Stimulated activated effector memory CD8-positive, alpha-beta T cell treated with anti-CD3 and anti-CD28 coated beads, Interleukin-12 subunit alpha, Interleukin-12 subunit beta, amount 100 ng/mL, for 72 hours (primary cell): ENCODE results near the gene IREB2.
A peak's percentile ranks its signal among the peaks of the same experiment; 100 is the strongest.
"Not testable (repeated sequence)": the region's sequence is repeated elsewhere in the genome, so short reads cannot be mapped to it uniquely, and the experiment has no call there.

ENCODE experiments used
- ATAC-seq: fragments of 150-1000 bp; cut with Tn5 transposase; 2 replicates; pipeline ENCODE4 v1.10.0; 2021
- DNase-seq, 2 donors: peaks; one replicate each; pipeline ENCODE4 v3.0.0; 2021 to 2022; ENCODE audit warnings: low spot score in 2 of 2
- H3K27ac Mint-ChIP-seq: one replicate; pipeline ENCODE4 v1.8.0; 2022; ENCODE audit warnings: mild to moderate bottlenecking, mixed read lengths
- H3K36me3 Mint-ChIP-seq: one replicate; pipeline ENCODE4 v1.8.0; 2022; ENCODE audit warnings: mild to moderate bottlenecking, mixed read lengths
- H3K4me1 Mint-ChIP-seq: one replicate; pipeline ENCODE4 v1.8.0; 2022; ENCODE audit warnings: mixed read lengths
- H3K4me3 Mint-ChIP-seq: one replicate; pipeline ENCODE4 v1.8.0; 2022; ENCODE audit warnings: mild to moderate bottlenecking, mixed read lengths
- H3K9me3 Mint-ChIP-seq: one replicate; pipeline ENCODE4 v1.8.0; 2022; ENCODE audit warnings: mixed read lengths

IREB2 gene

DNA sequence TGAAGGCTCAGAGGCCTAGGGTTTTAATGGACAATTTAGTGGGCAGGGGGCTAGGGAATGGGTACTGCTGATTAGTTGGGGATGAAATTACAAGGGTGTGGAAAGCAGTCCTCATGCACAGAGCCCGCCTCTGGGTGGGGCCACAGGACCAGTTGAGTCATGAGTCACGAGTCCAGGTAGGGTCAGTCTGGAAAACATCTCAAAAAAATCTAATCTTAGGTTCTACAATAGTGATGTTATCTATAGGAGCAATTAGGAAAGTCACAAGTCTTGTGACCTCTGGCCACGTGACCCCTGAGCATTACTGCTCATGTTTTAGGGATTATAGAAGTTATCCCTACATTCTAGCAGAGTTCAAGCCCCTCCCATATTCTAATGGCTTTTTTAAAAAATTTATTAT lies 18.6 kb upstream of the IREB2 start:
- peaks cover 5% of the 10 kb centered on the region for H3K36me3 Mint-ChIP-seq
- ATAC-seq (no peak), DNase-seq (no peak)
- no peak overlapping the region for H3K27ac Mint-ChIP-seq
- H3K4me1 Mint-ChIP-seq: no peaks in the 10 kb centered on the region
- no peak overlapping the region for H3K4me3 Mint-ChIP-seq
- H3K9me3 Mint-ChIP-seq: no peaks in the 10 kb centered on the region

DNA sequence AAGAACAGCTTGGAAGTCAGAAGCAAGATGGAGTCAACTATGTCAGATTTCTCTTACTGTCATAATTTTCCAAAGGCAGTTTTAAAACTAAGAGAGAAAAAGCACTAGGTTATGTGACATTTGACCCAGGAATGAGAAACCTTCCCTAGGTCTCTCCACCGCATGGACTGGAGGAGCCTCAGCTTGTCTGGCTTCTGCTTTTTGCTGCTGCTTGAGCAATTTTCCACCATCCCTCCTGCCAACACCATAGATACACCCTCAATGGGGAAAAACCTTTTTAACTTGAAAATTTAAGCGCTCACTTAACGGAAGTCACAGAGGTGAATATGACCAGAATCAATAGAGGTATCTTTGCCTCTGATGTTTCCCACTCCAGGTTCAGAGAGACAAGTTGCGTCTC lies 17.8 kb upstream of the IREB2 start:
- Mint-ChIP-seq H3K4me1 (no peaks in the 10 kb centered on the region), H3K36me3 (peaks cover 5% of the 10 kb centered on the region), H3K4me3 (no peak overlapping the region), H3K27ac (no peak overlapping the region), H3K9me3 (no peaks in the 10 kb centered on the region)
- no peak for DNase-seq
- no peak for ATAC-seq

DNA sequence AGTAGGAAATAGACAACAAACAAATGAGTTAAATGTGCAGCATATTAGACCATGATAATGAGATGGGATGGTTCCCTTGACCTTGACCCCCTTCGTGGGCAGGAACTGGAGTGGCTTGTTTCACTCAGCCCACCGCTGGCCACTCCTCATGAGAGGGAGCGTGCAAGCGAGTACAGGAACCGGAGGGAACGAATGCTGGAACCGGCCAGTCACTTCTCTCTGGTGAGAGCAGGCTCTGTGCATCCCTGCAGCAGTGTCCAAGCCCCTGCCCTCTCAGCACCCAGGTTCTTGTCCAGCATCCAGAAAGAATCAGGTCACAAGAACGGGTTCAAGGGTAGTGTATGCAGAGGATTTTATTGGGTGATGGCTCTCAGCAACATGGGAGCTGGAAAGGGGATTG lies 17.2 kb upstream of the IREB2 start:
- Mint-ChIP-seq H3K4me1 (peaks cover 2% of the 10 kb centered on the region), H3K36me3 (peaks cover 5% of the 10 kb centered on the region), H3K9me3 (no peaks in the 10 kb centered on the region), H3K4me3 (no peak overlapping the region), H3K27ac (no peak overlapping the region)
- DNase-seq (no peak), ATAC-seq (no peak)

DNA sequence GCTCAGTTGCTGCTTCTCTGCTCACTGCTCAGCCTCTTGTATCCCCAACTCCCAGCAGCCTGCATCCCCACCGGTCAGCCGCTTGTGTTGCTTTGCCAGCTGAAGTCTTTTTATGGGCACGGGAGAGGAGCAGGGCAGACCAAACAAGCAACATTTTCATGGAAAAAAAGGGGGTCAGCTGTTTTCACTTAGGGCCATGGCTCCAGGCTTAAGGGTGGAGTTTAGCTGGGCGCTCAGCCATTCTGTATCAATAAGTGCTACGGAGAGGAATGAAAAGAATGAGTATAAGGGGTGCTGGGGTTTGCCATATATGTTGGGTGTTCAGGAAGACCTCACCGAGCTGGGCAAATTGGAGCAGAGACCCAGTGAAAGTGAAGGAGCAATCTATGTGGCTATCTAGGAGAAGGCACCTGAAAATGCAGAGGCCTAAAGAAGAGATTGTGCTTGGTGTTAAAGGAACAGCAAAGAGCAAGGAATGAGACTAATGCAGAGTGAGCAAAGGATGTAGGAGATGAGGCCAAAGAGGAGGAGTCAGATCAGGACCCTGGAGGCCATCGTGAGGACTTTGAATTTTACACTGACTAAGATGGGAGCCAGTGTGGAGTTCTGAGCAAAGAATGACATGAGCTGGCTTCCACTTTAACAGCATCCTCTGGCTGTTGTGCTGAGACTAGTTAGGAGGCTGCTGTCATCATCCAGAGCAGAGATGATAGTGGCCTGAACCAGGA lies 16.6 kb upstream of the IREB2 start:
- ATAC-seq (no peak), DNase-seq (no peak)
- Mint-ChIP-seq H3K9me3 (no peaks in the 10 kb centered on the region), H3K27ac (no peak overlapping the region), H3K4me3 (no peak overlapping the region), H3K36me3 (peaks cover 5% of the 10 kb centered on the region), H3K4me1 (peaks cover 7% of the 10 kb centered on the region)

DNA sequence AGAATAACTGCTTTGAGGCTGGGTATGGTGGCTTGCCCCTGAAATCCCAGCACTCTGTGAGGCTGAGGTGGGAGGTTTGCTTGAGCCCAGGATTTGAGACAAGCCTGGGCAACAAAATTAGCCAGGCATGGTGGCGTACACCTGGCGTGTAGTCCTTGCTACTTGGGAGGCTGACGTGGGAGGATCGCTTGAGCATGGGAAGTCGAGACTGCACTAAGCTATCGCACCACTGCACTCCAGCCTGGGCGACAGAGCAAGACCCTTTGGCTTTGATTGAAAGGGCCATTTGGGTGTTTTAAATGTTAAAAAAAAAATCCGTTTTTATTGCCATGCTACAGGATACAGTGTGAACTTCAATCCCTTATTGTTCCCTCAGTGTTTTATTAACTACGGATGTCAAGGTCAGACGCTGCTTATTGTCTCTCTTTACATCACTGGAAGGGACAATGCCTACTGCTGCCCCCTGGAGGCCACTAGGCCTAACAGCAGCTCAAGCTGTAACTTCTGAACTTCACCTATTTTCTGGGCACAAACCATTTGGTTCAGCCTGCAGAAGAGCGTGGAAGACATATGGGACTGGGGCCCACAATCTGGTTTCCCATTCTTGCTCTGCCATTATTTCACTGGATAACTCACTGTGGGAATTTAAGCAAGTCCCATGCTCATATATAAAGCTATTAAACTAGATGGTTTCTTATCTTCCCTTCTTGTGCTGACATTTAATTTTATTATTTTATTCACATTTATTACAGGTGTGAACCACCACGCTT lies 15.3 kb upstream of the IREB2 start:
- Mint-ChIP-seq H3K36me3 (peaks cover 5% of the 10 kb centered on the region), H3K9me3 (no peaks in the 10 kb centered on the region), H3K27ac (no peak overlapping the region), H3K4me1 (peaks cover 7% of the 10 kb centered on the region), H3K4me3 (no peak overlapping the region)
- ATAC-seq (peak; percentile 76), DNase-seq (peak; percentile 48 to 75)

DNA sequence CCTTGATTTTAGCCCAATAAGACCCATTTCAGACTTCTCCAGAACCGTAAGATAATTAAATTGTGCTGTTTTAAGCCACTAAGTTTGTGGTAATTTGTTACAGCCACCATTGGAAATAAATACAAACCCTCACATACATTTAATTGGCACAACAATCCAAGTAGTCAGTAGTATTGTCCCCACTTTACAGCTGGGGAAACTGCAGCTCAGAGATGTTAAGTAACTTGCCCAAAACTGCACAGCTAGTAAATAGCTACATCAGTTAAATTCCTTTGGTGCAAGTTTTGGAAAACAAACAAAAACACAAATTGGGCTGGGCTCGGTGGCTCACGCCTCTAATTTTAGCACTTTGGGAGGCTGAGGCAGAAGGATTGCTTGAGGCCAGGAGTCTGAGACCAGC lies 13.3 kb upstream of the IREB2 start:
- no peak overlapping the region for H3K4me3 Mint-ChIP-seq
- no peak overlapping the region for H3K27ac Mint-ChIP-seq
- peaks cover 7% of the 10 kb centered on the region for H3K4me1 Mint-ChIP-seq
- DNase-seq (no peak), ATAC-seq (no peak)
- peaks cover 5% of the 10 kb centered on the region for H3K36me3 Mint-ChIP-seq
- no peaks in the 10 kb centered on the region for H3K9me3 Mint-ChIP-seq

DNA sequence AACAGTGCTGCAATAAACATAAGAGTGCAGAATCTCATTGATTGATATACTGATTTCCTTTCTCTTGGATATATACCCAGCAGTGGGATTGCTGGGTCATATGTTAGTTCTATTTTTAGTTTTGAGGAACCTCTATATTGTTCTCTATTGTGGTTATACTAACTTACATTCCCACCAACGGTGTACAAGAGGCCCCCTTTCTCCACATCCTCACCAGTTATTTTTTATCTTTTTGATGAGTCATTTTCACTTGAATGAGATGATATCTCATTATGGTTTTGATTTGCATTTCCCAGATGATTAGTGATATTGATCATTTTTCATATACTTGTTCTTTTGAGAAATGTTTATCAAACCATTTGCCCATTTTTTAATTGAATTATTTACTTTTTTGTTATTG lies 12.4 kb upstream of the IREB2 start:
- peaks cover 5% of the 10 kb centered on the region for H3K36me3 Mint-ChIP-seq
- H3K27ac Mint-ChIP-seq: no peak overlapping the region
- no peaks in the 10 kb centered on the region for H3K9me3 Mint-ChIP-seq
- DNase-seq (no peak), ATAC-seq (peak; percentile 44)
- peaks cover 7% of the 10 kb centered on the region for H3K4me1 Mint-ChIP-seq
- H3K4me3 Mint-ChIP-seq: no peak overlapping the region

DNA sequence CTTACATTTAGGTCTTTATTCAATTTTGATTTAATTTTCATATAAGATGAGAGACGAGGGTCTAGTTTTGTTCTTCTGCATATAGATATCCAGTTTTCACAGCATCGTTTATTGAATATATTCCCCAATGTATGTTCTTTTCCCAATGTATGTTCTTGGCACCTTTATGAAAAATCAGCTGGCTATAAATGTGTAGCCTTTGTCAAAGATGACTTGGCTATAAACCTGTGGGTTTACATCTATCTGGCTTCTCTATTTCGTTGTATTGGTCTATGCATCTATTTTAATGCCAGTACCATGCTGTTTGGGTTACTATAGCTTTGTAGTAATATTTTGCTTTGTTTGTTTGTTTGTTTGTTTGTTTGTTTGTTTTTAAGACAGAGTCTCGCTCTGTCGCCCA lies 11.7 kb upstream of the IREB2 start:
- Mint-ChIP-seq H3K36me3 (peaks cover 5% of the 10 kb centered on the region), H3K4me3 (no peak overlapping the region), H3K27ac (no peak overlapping the region), H3K4me1 (peaks cover 7% of the 10 kb centered on the region), H3K9me3 (no peaks in the 10 kb centered on the region)
- no peak for ATAC-seq
- DNase-seq: no peak

DNA sequence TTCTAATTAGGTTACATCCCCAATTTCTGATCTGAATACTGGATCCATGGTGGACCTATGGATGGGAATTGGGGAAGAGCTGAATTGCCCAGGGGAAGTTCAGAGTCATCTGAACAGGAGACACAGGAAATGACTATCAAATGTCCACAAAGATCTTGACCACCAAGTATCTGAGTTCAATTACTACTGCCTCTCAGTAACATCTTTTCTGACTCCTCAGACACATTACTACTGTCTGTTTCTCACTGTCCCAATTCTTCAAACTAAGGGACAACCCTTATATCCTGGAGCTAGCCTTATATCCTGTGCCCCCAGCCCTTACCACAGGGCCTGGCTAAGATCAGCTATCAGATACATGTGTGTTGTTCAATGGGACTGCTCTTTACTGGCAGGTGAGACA lies 10.1 kb upstream of the IREB2 start:
- peaks cover 7% of the 10 kb centered on the region for H3K4me1 Mint-ChIP-seq
- H3K36me3 Mint-ChIP-seq: peaks cover 5% of the 10 kb centered on the region
- no peak overlapping the region for H3K4me3 Mint-ChIP-seq
- H3K27ac Mint-ChIP-seq: no peak overlapping the region
- no peaks in the 10 kb centered on the region for H3K9me3 Mint-ChIP-seq
- ATAC-seq: no peak
- DNase-seq: no peak

DNA sequence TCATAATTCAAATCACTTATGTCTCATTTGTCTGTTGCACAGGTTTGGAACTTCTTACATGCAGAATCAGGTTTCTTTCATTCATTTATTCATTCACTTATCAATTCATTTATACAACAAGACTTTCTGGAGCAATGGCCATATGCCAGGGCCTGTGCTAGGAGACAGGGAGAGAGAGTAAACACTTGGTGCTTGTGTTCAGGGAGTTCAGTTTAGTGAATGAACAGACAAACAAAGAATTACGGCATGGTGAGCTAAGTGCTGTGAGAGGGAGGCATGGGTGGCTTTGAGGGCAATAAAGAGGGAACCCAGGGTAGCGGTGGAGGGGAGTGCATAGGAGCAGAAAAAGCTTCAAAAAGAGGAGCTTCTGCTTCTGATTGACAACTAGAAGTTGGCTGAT lies 8.5 kb upstream of the IREB2 start:
- DNase-seq (no peak), ATAC-seq (no peak)
- Mint-ChIP-seq H3K4me1 (peaks cover 7% of the 10 kb centered on the region), H3K36me3 (no peaks in the 10 kb centered on the region), H3K4me3 (no peak overlapping the region), H3K27ac (no peak overlapping the region), H3K9me3 (no peaks in the 10 kb centered on the region)

DNA sequence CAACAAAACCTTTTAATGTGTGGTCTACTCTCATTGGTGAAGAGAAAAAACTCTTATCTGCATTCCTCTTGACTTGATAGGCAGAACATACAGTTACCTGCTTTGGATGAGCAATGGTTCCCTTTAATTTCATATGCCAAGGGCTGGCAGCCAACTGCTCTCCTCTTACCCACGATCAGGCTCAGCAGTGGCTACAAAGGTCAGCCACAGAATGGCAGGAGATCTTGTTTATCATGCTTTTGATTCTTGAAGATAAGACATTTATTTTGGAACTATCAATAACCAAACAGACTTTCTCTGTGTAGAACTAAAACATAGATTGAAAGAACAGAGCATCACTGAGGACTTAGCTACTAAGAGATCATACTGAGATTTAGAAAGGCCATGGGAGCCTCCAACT lies 6.1 kb upstream of the IREB2 start:
- DNase-seq (no peak), ATAC-seq (no peak)
- H3K9me3 Mint-ChIP-seq: no peaks in the 10 kb centered on the region
- no peak overlapping the region for H3K27ac Mint-ChIP-seq
- H3K4me3 Mint-ChIP-seq: no peak overlapping the region
- H3K36me3 Mint-ChIP-seq: no peaks in the 10 kb centered on the region
- H3K4me1 Mint-ChIP-seq: peaks cover 6% of the 10 kb centered on the region

DNA sequence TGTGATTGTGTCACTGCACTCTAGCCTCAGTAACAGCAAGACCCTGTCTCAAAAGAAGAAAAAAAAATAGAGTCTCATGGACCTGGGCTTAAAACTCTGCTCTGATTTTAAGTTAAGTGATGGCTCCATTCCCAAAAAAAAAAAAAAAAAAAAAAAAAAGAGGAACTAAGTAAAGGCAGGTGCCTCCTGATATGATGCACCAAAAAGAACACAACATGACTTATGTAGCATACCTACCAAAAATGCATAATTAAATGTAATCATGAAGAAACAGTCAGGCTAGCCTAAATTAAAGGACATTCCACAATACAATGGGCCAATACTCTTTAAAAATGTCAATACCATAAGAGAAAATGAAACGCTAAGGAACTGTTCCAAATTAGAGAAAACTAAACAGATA lies 5.4 kb upstream of the IREB2 start:
- H3K9me3 Mint-ChIP-seq: no peaks in the 10 kb centered on the region
- H3K36me3 Mint-ChIP-seq: peaks cover 3% of the 10 kb centered on the region
- no peak overlapping the region for H3K27ac Mint-ChIP-seq
- DNase-seq (no peak), ATAC-seq (no peak)
- no peak overlapping the region for H3K4me3 Mint-ChIP-seq
- H3K4me1 Mint-ChIP-seq: peaks cover 13% of the 10 kb centered on the region

DNA sequence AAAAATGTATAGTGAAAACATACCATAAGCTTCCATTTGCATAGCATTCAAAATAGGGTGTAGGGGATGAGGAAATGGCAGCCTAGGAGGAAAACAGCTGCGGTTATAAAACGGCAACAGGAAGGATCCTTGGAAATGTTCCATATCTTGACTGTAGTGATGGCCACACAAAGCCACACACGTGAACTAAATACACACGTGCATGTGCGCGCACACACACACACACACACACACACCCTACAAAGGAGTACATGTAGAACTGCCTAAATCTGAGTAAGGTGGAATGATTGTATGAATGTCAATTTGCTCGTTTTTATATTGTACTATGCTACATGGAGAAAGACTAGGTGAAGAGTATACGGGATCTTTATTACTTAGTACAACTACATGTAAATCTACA lies 3.9 kb upstream of the IREB2 start:
- H3K4me1 Mint-ChIP-seq: peaks cover 16% of the 10 kb centered on the region
- H3K36me3 Mint-ChIP-seq: peaks cover 17% of the 10 kb centered on the region
- ATAC-seq (no peak), DNase-seq (no peak)
- no peak overlapping the region for H3K4me3 Mint-ChIP-seq
- no peak overlapping the region for H3K27ac Mint-ChIP-seq
- H3K9me3 Mint-ChIP-seq: no peaks in the 10 kb centered on the region

DNA sequence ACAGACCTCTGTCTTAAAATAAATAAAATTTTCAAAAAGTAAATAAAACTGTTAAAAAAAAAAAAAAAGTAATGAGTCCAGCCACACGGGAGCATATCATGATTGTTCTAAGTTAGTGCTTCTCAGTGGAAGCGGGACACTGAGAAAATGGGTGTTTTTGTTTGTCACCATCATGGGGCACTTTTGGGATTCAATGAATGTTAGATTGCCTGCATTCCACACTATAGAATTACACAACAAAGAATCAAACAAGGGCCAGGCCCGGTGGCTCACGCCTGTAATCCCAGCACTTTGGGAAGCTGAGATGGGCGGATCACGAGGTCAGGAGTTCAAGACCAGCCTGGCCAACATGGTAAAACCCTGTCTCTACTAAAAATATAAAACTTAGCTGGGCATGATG lies 3.3 kb upstream of the IREB2 start:
- not testable (repeated sequence) for H3K9me3 Mint-ChIP-seq, H3K4me3 Mint-ChIP-seq, DNase-seq, H3K27ac Mint-ChIP-seq, ATAC-seq
- peaks cover 21% of the 10 kb centered on the region for H3K4me1 Mint-ChIP-seq
- H3K36me3 Mint-ChIP-seq: peaks cover 20% of the 10 kb centered on the region

DNA sequence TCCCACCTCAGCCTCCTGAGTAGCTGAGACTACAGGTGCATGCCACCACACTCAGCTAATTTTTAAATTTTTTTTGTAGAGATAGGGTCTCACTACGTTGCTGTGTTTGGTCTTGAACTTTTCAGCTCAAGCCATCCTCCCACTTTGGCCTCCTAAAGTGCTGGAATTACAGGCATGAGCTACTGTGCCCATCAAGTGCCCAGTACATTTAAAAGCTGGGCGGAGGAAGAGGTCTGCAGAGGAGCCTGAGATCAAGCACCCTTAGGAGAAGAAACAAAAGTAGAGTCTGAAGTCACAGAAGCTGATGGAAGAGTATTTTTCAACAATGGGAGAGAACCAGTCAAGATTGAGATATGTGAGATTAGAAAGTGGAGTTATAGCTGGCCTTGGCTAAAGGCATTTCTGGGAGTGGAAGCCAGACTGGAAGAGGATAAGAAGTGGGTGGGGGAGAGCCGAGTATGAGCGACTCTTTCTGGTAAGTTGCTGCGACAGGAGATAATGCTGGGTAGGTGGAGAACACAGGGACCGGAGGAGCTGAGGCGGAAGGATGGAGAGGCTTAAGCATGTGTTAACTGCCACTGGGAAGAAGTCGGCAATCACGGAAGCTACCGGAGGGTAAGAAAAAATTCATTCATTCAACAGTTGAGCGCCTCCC lies 782 bp upstream of the IREB2 start:
- no peaks in the 10 kb centered on the region for H3K9me3 Mint-ChIP-seq
- peak overlapping the region; percentile 96 for H3K27ac Mint-ChIP-seq
- ATAC-seq (no peak), DNase-seq (no peak)
- peaks cover 46% of the 10 kb centered on the region for H3K36me3 Mint-ChIP-seq
- H3K4me3 Mint-ChIP-seq: peak overlapping the region; percentile 80
- peaks cover 38% of the 10 kb centered on the region for H3K4me1 Mint-ChIP-seq
